IMR-90 (cell line): ENCODE measurements around the gene AXIN2. TPM values are rescaled to one million over a fixed set of nuclear protein-coding genes. Genes with fewer than 3 reads are reported as not detected.

Experiments
- ATAC-seq: fragments of 200-7000 bp; cut with Tn5 transposase; 2 replicates; pipeline ENCODE4 v1.9.1; 2020; ENCODE audit warnings: low read depth, mild to moderate bottlenecking, moderate library complexity
- BruUV-seq: library from RNA; stranded (reverse); fragments of 400-500 nt; replicated peaks from 2 replicates; lab custom pipeline; 2021; lab: Mats Ljungman, UMichigan
- CTCF ChIA-PET: fragments of 300-600 bp; formaldehyde crosslinking; extraction: SDS; loops from one replicate; lab custom pipeline; 2021; ENCODE audit warnings: antibody characterized with exemption; lab: Yijun Ruan, JAX
- POLR2A ChIA-PET: fragments of 300-600 bp; sonication (Branson Sonifier 250); formaldehyde crosslinking; loops from one replicate; lab custom pipeline; 2022; ENCODE audit warnings: antibody characterized with exemption; ENCODE audit not compliant: unreplicated experiment; lab: Charles Lee
- DNase-seq: peaks from one replicate; pipeline ENCODE4 v3.0.0; 2013
- H2AFZ ChIP-seq: replicated peaks from 2 replicates; pipeline ENCODE3; 2013; ENCODE audit warnings: low read length, mild to moderate bottlenecking; ENCODE audit not compliant: poor library complexity
- H2AK5ac ChIP-seq: 2 replicates; pipeline ENCODE4 v1.6.1; 2013; ENCODE audit warnings: low read depth, low read length, inconsistent platforms
- H2AK9ac ChIP-seq: replicated peaks from 2 replicates; pipeline ENCODE3; 2013; ENCODE audit warnings: mild to moderate bottlenecking, low read depth, low read length, moderate library complexity; ENCODE audit not compliant: poor library complexity
- H2BK120ac ChIP-seq: 2 replicates; pipeline ENCODE4 v1.6.1; 2013; ENCODE audit warnings: low read depth, low read length, inconsistent platforms
- H2BK15ac ChIP-seq: 3 replicates; pipeline ENCODE4 v1.6.1; 2013; ENCODE audit warnings: low read depth, low read length, inconsistent platforms
- H2BK20ac ChIP-seq: 2 replicates; pipeline ENCODE4 v1.6.1; 2013; ENCODE audit warnings: low read depth, mild to moderate bottlenecking, inconsistent platforms, low read length, moderate library complexity
- H2BK5ac ChIP-seq: 2 replicates; pipeline ENCODE4 v1.6.1; 2013; ENCODE audit warnings: mild to moderate bottlenecking, low read depth, low read length, inconsistent platforms; ENCODE audit not compliant: poor library complexity, severe bottlenecking
- H3K14ac ChIP-seq: replicated peaks from 2 replicates; pipeline ENCODE4 v1.6.1; 2013; ENCODE audit warnings: low read depth, low read length, inconsistent platforms
- H3K18ac ChIP-seq: 2 replicates; pipeline ENCODE4 v1.6.1; 2013; ENCODE audit warnings: low read depth, low read length, control low read depth
- H3K23ac ChIP-seq: 2 replicates; pipeline ENCODE4 v1.6.1; 2013; ENCODE audit warnings: low read depth, low read length, inconsistent platforms
- H3K27ac ChIP-seq: 2 replicates; pipeline ENCODE4 v1.5.1; 2013; ENCODE audit warnings: mild to moderate bottlenecking, control low read depth, low read length; ENCODE audit not compliant: insufficient read depth
- H3K27me3 ChIP-seq: 2 replicates; pipeline ENCODE4 v1.6.1; 2013; ENCODE audit warnings: low read length; ENCODE audit not compliant: control insufficient read depth, insufficient read depth
- H3K36me3 ChIP-seq: 2 replicates; pipeline ENCODE4 v1.6.1; 2013; ENCODE audit warnings: low read length, mixed read lengths; ENCODE audit not compliant: control insufficient read depth, insufficient read depth
- H3K4ac ChIP-seq: 2 replicates; pipeline ENCODE4 v1.6.1; 2013; ENCODE audit warnings: low read depth, low read length, inconsistent platforms
- H3K4me1 ChIP-seq: 2 replicates; pipeline ENCODE4 v1.6.1; 2013; ENCODE audit warnings: low read length, mixed read lengths; ENCODE audit not compliant: control insufficient read depth, insufficient read depth
- H3K4me2 ChIP-seq: 2 replicates; pipeline ENCODE4 v1.6.1; 2013; ENCODE audit warnings: low read depth, mild to moderate bottlenecking, control low read depth, low read length, moderate library complexity
- H3K4me3 ChIP-seq: 2 replicates; pipeline ENCODE4 v1.5.1; 2013; ENCODE audit warnings: low read depth, mild to moderate bottlenecking, control low read depth, low read length, moderate library complexity; ENCODE audit not compliant: insufficient read depth
- H3K56ac ChIP-seq: 2 replicates; pipeline ENCODE4 v1.6.1; 2013; ENCODE audit warnings: low read length, inconsistent platforms; ENCODE audit not compliant: insufficient read depth; ENCODE audit errors: extremely low read depth
- H3K79me1 ChIP-seq, 2 experiments: 2 replicates each; pipeline ENCODE4 v1.6.1; 2013; ENCODE audit warnings: low read length in 2 of 2, inconsistent platforms in 1 of 2, low read depth in 1 of 2
- H3K9ac ChIP-seq: 2 replicates; pipeline ENCODE4 v1.6.1; 2013; ENCODE audit warnings: low read depth, low read length, control low read depth
- H3K9me1 ChIP-seq: 2 replicates; pipeline ENCODE4 v1.6.1; 2013; ENCODE audit warnings: low read length, inconsistent platforms; ENCODE audit not compliant: insufficient read depth
- H3K9me3 ChIP-seq: 2 replicates; pipeline ENCODE4 v1.6.1; 2013; ENCODE audit warnings: low read length; ENCODE audit not compliant: control insufficient read depth, insufficient read depth
- H4K20me1 ChIP-seq: 2 replicates; pipeline ENCODE4 v1.6.1; 2013; ENCODE audit warnings: low read length, inconsistent platforms; ENCODE audit not compliant: insufficient read depth
- H4K5ac ChIP-seq: 2 replicates; pipeline ENCODE4 v1.6.1; 2013; ENCODE audit warnings: mild to moderate bottlenecking, low read depth, low read length, control low read depth
- H4K8ac ChIP-seq, 2 experiments: 2 replicates each; pipeline ENCODE4 v1.6.1; 2013; ENCODE audit warnings: low read depth in 2 of 2, low read length in 2 of 2, control low read depth in 1 of 2, inconsistent platforms in 1 of 2
- H4K91ac ChIP-seq: 2 replicates; pipeline ENCODE4 v1.6.1; 2013; ENCODE audit warnings: low read depth, low read length, inconsistent platforms; ENCODE audit not compliant: insufficient read depth
- BHLHE40 ChIP-seq: fragments of 150-350 bp; IDR thresholded peaks from 2 replicates; pipeline ENCODE4 v1.6.1; 2016; ENCODE audit warnings: mild to moderate bottlenecking, low read depth, low read length
- FOS ChIP-seq: fragments of 150-350 bp; IDR thresholded peaks from 2 replicates; pipeline ENCODE4 v1.6.1; 2016; ENCODE audit warnings: low read depth, low read length
- MAFK ChIP-seq: IDR thresholded peaks from 2 replicates; pipeline ENCODE4 v1.6.1; 2012; ENCODE audit warnings: low read depth, low read length, improper control_type of control experiment
- MAZ ChIP-seq: IDR thresholded peaks from 2 replicates; pipeline ENCODE4 v1.6.1; 2012; ENCODE audit warnings: low read depth, mild to moderate bottlenecking, low read length, improper control_type of control experiment, moderate library complexity, borderline replicate concordance
- MXI1 ChIP-seq: IDR thresholded peaks from 2 replicates; pipeline ENCODE4 v1.6.1; 2012; ENCODE audit warnings: low read depth, mild to moderate bottlenecking, low read length, moderate library complexity, borderline replicate concordance
- NFE2L2 ChIP-seq: fragments of 150-350 bp; IDR thresholded peaks from 2 replicates; pipeline ENCODE4 v1.6.1; 2016; ENCODE audit warnings: low read depth, mild to moderate bottlenecking, low read length
- POLR2A ChIP-seq: IDR thresholded peaks from 2 replicates; pipeline ENCODE4 v1.6.1; 2012; ENCODE audit warnings: mild to moderate bottlenecking, low read depth, low read length
- RCOR1 ChIP-seq: IDR thresholded peaks from 2 replicates; pipeline ENCODE4 v1.6.1; 2012; ENCODE audit warnings: mild to moderate bottlenecking, low read length, improper control_type of control experiment; ENCODE audit not compliant: insufficient replicate concordance
- RFX5 ChIP-seq: IDR thresholded peaks from 2 replicates; pipeline ENCODE4 v1.8.0; 2012; ENCODE audit warnings: low read depth, mild to moderate bottlenecking, low read length, moderate library complexity
- WGBS, 2 experiments: methylation state at CpG; one replicate each; pipeline versions ENCODE4 v1.1.5 to v1.1.7; 2013; ENCODE audit warnings: missing lambda C conversion rate in 2 of 2; ENCODE audit not compliant: insufficient read length in 1 of 2; ENCODE audit errors: extremely low coverage in 2 of 2; 5-methylcytosine and 5-hydroxymethylcytosine counted together
- dilution Hi-C: fragments of 300-500 bp; cut with HindIII; formaldehyde crosslinking; loops from one replicate; pipeline ENCODE4 v1.14.3; 2018; ENCODE audit warnings: low sequenced_read_pairs; ENCODE audit not compliant: unreplicated experiment
- in situ Hi-C: fragments of 300-500 bp; cut with MboI; formaldehyde crosslinking; loops from 3 replicates; pipeline ENCODE4 v1.14.3; 2019; ENCODE audit warnings: low sequenced_read_pairs, inconsistent platforms, mixed read lengths
- intact Hi-C: fragments of 100-400 bp; cut with micrococcal nuclease; formaldehyde crosslinking; loops from 2 replicates; pipeline ENCODE4 v1.10.0; 2022
- polyA plus RNA-seq, 3 experiments: library from polyadenylated mRNA; depleted of rRNA; stranded (reverse); fragments of >200 nt; gene quantifications; 2 replicates each; pipeline ENCODE4 v1.2.3, GENCODE V29; 2012; ENCODE audit warnings: low replicate concordance in 1 of 3
- total RNA-seq: library from RNA; depleted of rRNA; stranded (reverse); fragments of >200 nt; gene quantifications from 2 replicates; pipeline ENCODE4 v1.2.3, GENCODE V29; 2012
- TF ChIP-seq, protein P1 (sequence below): fragments of 150-350 bp; IDR thresholded peaks from 2 replicates; pipeline ENCODE4 v1.6.1; 2016; ENCODE audit warnings: low read depth, mild to moderate bottlenecking, low read length, moderate library complexity, borderline replicate concordance

Gene AXIN2
- total and polyA plus RNA-seq, 2 of the 4 experiments (the other 2 are of a cell fraction): 0.91 to 1.8 TPM

GRCh38 chr17:65532101-65532890 lies 29.2 kb downstream of the AXIN2 start:
- dilution Hi-C loops (no loop called here), in situ Hi-C loops (no loop called here), intact Hi-C loops (no loop called here)
- no peaks in the 10 kb centered on the region for H4K20me1 ChIP-seq
- H4K91ac ChIP-seq: peak overlapping the region; percentile 39; the same call in 1 of the 2 replicates
- ATAC-seq (no peak), DNase-seq (no peak)
- peak overlapping the region; percentile 8; the same call in 1 of the 2 replicates for H4K5ac ChIP-seq
- CTCF ChIA-PET: no interaction called here
- H2BK120ac ChIP-seq: peak overlapping the region; percentile 67
- H3K9me1 ChIP-seq: peaks cover 5% of the 10 kb centered on the region; the same call in 1 of the 2 replicates
- BruUV-seq: no TSS peak
- peak overlapping the region; percentile 14; the same call in 1 of the 2 replicates for H3K18ac ChIP-seq
- peak overlapping the region; percentile 67 for H3K4ac ChIP-seq
- H3K23ac ChIP-seq: peak overlapping the region; percentile 41
- WGBS, 2 experiments: 100% methylated on average over 1 of the region's 9 CpGs; no CpG with 5 or more reads in 1 of the 2 experiments
- 0 out of 4 replicates have a peak overlapping the region, but pooled peaks of 1 of the 2 experiments have one; percentile 41 for H4K8ac ChIP-seq
- H2AK5ac ChIP-seq: peak overlapping the region; percentile 74; the same call in 1 of the 2 replicates
- H3K27me3 ChIP-seq: no peaks in the 10 kb centered on the region
- POLR2A ChIA-PET: no interaction called here
- H3K56ac ChIP-seq: no peak overlapping the region; the same call in 1 of the 2 replicates
- no peak overlapping the region for H2AK9ac ChIP-seq
- H2BK15ac ChIP-seq: no peak overlapping the region
- peak overlapping the region; percentile 60 for H2BK20ac ChIP-seq
- no peak for TF ChIP-seq MAFK
- TF ChIP-seq MAZ: no peak
- no peak for TF ChIP-seq RFX5
- TF ChIP-seq, protein P1, sequence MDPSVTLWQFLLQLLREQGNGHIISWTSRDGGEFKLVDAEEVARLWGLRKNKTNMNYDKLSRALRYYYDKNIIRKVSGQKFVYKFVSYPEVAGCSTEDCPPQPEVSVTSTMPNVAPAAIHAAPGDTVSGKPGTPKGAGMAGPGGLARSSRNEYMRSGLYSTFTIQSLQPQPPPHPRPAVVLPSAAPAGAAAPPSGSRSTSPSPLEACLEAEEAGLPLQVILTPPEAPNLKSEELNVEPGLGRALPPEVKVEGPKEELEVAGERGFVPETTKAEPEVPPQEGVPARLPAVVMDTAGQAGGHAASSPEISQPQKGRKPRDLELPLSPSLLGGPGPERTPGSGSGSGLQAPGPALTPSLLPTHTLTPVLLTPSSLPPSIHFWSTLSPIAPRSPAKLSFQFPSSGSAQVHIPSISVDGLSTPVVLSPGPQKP: no peak
- no peak for TF ChIP-seq RCOR1
- TF ChIP-seq MXI1: no peak
- TF ChIP-seq BHLHE40: no peak
- TF ChIP-seq POLR2A: no peak
- TF ChIP-seq NFE2L2: no peak
- no peak for TF ChIP-seq FOS
- H3K14ac ChIP-seq: peak overlapping the region; percentile 44; the same call in 1 of the 2 replicates
- H3K79me1 ChIP-seq: no peaks in the 10 kb centered on the region
- peak overlapping the region; percentile 59 for H2AFZ ChIP-seq
- H3K9me3 ChIP-seq: no peaks in the 10 kb centered on the region
- H3K27ac ChIP-seq: peak overlapping the region; percentile 63; the same call in 1 of the 2 replicates
- peaks cover 26% of the 10 kb centered on the region for H3K4me1 ChIP-seq
- peaks cover 24% of the 10 kb centered on the region; the same call in 1 of the 2 replicates for H3K36me3 ChIP-seq
- no peak overlapping the region for H3K4me3 ChIP-seq
- no peak overlapping the region for H2BK5ac ChIP-seq
- peak overlapping the region; percentile 16; the same call in 1 of the 2 replicates for H3K4me2 ChIP-seq
- H3K9ac ChIP-seq: no peak overlapping the region; the same call in 1 of the 2 replicates
